H1 (cell line): ENCODE measurements around the gene TRIM7. TPM values are rescaled to one million over a fixed set of nuclear protein-coding genes. Genes with fewer than 3 reads are reported as not detected.

Experiments used
- CTCF ChIA-PET: fragments of 300-600 bp; sonication (Branson Sonifier 250); formaldehyde crosslinking; loops from one replicate; lab custom pipeline; 2021; ENCODE audit not compliant: partially characterized antibody; lab: Charles Lee
- POLR2A ChIA-PET: fragments of 300-600 bp; sonication (Branson Sonifier 250); formaldehyde crosslinking; loops from one replicate; lab custom pipeline; 2021; ENCODE audit warnings: inconsistent platforms; ENCODE audit not compliant: partially characterized antibody; lab: Charles Lee
- DNase-seq, 2 experiments: peaks; one replicate each; pipeline versions ENCODE4 v3.0.0 to v3.0.0-alpha.2; 2010 to 2022; ENCODE audit warnings: low spot score in 2 of 2, low read depth in 1 of 2, mixed read lengths in 1 of 2
- FAIRE-seq: peaks from 2 replicates; lab custom pipeline; 2011; peaks lifted over from hg19 to GRCh38; lab: Jason Lieb, UNC
- H2AFZ ChIP-seq: 2 replicates; pipeline ENCODE4 v1.8.1; 2012; ENCODE audit warnings: low read length, inconsistent platforms
- H2AK5ac ChIP-seq: 2 replicates; pipeline ENCODE4 v1.6.1; 2013; ENCODE audit warnings: low read depth, low read length
- H2BK120ac ChIP-seq: replicated peaks from 2 replicates; pipeline ENCODE3; 2013; ENCODE audit warnings: low read depth, low read length, inconsistent platforms
- H2BK12ac ChIP-seq: 2 replicates; pipeline ENCODE4 v1.6.1; 2013; ENCODE audit warnings: low read depth, low read length
- H2BK15ac ChIP-seq: 2 replicates; pipeline ENCODE4 v1.6.1; 2013; ENCODE audit warnings: low read length
- H2BK20ac ChIP-seq: 2 replicates; pipeline ENCODE4 v1.6.1; 2013; ENCODE audit warnings: low read length
- H2BK5ac ChIP-seq: 2 replicates; pipeline ENCODE4 v1.6.1; 2013; ENCODE audit warnings: low read depth, low read length
- H3K14ac ChIP-seq: 2 replicates; pipeline ENCODE4 v1.6.1; 2013; ENCODE audit warnings: inconsistent platforms; ENCODE audit not compliant: insufficient read length
- H3K18ac ChIP-seq: 2 replicates; pipeline ENCODE4 v1.6.1; 2013; ENCODE audit warnings: low read length; ENCODE audit errors: extremely low read depth
- H3K23ac ChIP-seq: 2 replicates; pipeline ENCODE4 v1.6.1; 2013; ENCODE audit warnings: inconsistent platforms; ENCODE audit not compliant: insufficient read length
- H3K23me2 ChIP-seq: 2 replicates; pipeline ENCODE4 v1.6.1; 2013; ENCODE audit warnings: low read depth, low read length
- H3K27ac ChIP-seq: 2 replicates; pipeline ENCODE4 v1.6.1; 2011; ENCODE audit warnings: low read depth, low read length, inconsistent platforms
- H3K27me3 ChIP-seq, 4 experiments: replicated peaks in 1 of 4; 1 replicate in 1 of 4; 2 replicates in 3 of 4; pipeline versions ENCODE4 v1.6.1 to v1.8.1; 2011 to 2013; ENCODE audit warnings: low read length in 3 of 4, mild to moderate bottlenecking in 3 of 4, inconsistent platforms in 2 of 4, mixed read lengths in 2 of 4, moderate library complexity in 1 of 4; ENCODE audit not compliant: control insufficient read depth in 3 of 4, insufficient read depth in 3 of 4; ENCODE audit errors: extremely low read depth in 1 of 4
- H3K36me3 ChIP-seq, 4 experiments: 2 replicates each; pipeline versions ENCODE4 v1.6.1 to v1.8.1; 2011 to 2013; ENCODE audit warnings: mild to moderate bottlenecking in 4 of 4, low read length in 3 of 4, moderate library complexity in 2 of 4, control low read depth in 1 of 4, inconsistent platforms in 1 of 4; ENCODE audit not compliant: insufficient read depth in 4 of 4, control insufficient read depth in 2 of 4
- H3K4ac ChIP-seq: replicated peaks from 2 replicates; pipeline ENCODE3; 2013; ENCODE audit warnings: low read length, low read depth, mixed read lengths, inconsistent platforms; ENCODE audit not compliant: insufficient read length
- H3K4me1 ChIP-seq, 4 experiments: replicated peaks in 1 of 4; 1 replicate in 1 of 4; 2 replicates in 3 of 4; pipeline versions ENCODE4 v1.6.1 to v1.8.1; 2011 to 2013; ENCODE audit warnings: low read length in 3 of 4, inconsistent platforms in 2 of 4, mixed read lengths in 1 of 4; ENCODE audit not compliant: insufficient read depth in 4 of 4, control insufficient read depth in 3 of 4
- H3K4me2 ChIP-seq, 2 experiments: 2 replicates each; pipeline versions ENCODE4 v1.6.1 to v1.8.1; 2011 to 2013; ENCODE audit warnings: low read depth in 2 of 2, low read length in 2 of 2, control low read depth in 1 of 2, inconsistent platforms in 1 of 2, mild to moderate bottlenecking in 1 of 2; ENCODE audit not compliant: insufficient read depth in 1 of 2
- H3K4me3 ChIP-seq, 4 experiments: fragments of 200-600, 300-600 bp in 1 of 4; sonication (generic), shearing (Covaris generic), sonication (Bioruptor Twin) in 1 of 4; 2 replicates each; pipeline versions ENCODE4 v1.5.1 to v1.8.1; 2011 to 2016; ENCODE audit warnings: low read length in 4 of 4, low read depth in 3 of 4, control low read depth in 2 of 4, inconsistent platforms in 2 of 4, mild to moderate bottlenecking in 2 of 4, mixed read lengths in 1 of 4, moderate library complexity in 1 of 4; ENCODE audit not compliant: insufficient read depth in 2 of 4; ENCODE audit errors: extremely low read depth in 1 of 4
- H3K56ac ChIP-seq: replicated peaks from 2 replicates; pipeline ENCODE3; 2013; ENCODE audit warnings: low read depth, mild to moderate bottlenecking, mixed read lengths, low read length, inconsistent platforms; ENCODE audit not compliant: insufficient read length
- H3K79me1 ChIP-seq: 2 replicates; pipeline ENCODE4 v1.6.1; 2013; ENCODE audit warnings: low read depth, low read length, control low read depth
- H3K79me2 ChIP-seq, 2 experiments: 2 replicates each; pipeline versions ENCODE4 v1.6.1 to v1.8.1; 2012 to 2013; ENCODE audit warnings: low read length in 2 of 2, mild to moderate bottlenecking in 2 of 2, inconsistent platforms in 1 of 2; ENCODE audit not compliant: insufficient read depth in 2 of 2, control insufficient read depth in 1 of 2
- H3K9ac ChIP-seq, 4 experiments: replicated peaks in 1 of 4; 1 replicate in 1 of 4; 2 replicates in 3 of 4; pipeline versions ENCODE4 v1.6.1 to v1.8.1; 2011 to 2013; ENCODE audit warnings: low read depth in 3 of 4, low read length in 3 of 4, control low read depth in 2 of 4, mild to moderate bottlenecking in 2 of 4, moderate library complexity in 2 of 4, inconsistent platforms in 1 of 4; ENCODE audit errors: extremely low read depth in 1 of 4
- H3K9me3 ChIP-seq, 2 experiments: 2 replicates each; pipeline versions ENCODE4 v1.6.1 to v1.8.1; 2012 to 2013; ENCODE audit warnings: mild to moderate bottlenecking in 2 of 2, moderate library complexity in 2 of 2, control low read depth in 1 of 2, inconsistent platforms in 1 of 2, low read depth in 1 of 2, low read length in 1 of 2, mixed read lengths in 1 of 2; ENCODE audit not compliant: insufficient read depth in 2 of 2
- H4K20me1 ChIP-seq, 2 experiments: replicated peaks in 1 of 2; 2 replicates each; pipeline versions ENCODE3 to v1.8.1; 2011 to 2013; ENCODE audit warnings: inconsistent platforms in 2 of 2, low read length in 2 of 2, mild to moderate bottlenecking in 1 of 2; ENCODE audit not compliant: insufficient read depth in 2 of 2, control insufficient read depth in 1 of 2
- H4K5ac ChIP-seq: 2 replicates; pipeline ENCODE4 v1.6.1; 2013; ENCODE audit warnings: low read length, low read depth, mixed read lengths, inconsistent platforms; ENCODE audit not compliant: insufficient read length
- H4K8ac ChIP-seq: 2 replicates; pipeline ENCODE4 v1.8.0; 2013; ENCODE audit warnings: mild to moderate bottlenecking, moderate library complexity, low read length, inconsistent platforms; ENCODE audit not compliant: insufficient read depth; ENCODE audit errors: extremely low read depth
- H4K91ac ChIP-seq: replicated peaks from 2 replicates; pipeline ENCODE3; 2013; ENCODE audit warnings: low read length, mixed read lengths, inconsistent platforms; ENCODE audit not compliant: insufficient read length
- CBX5 ChIP-seq: fragments of 300-800, 300-1000 bp; sonication (generic); IDR thresholded peaks from 2 replicates; pipeline ENCODE4 v1.7.1; 2016; ENCODE audit warnings: antibody characterized with exemption, low read length, low read depth
- CHD1 ChIP-seq: IDR thresholded peaks from 2 replicates; pipeline ENCODE4 v1.6.1; 2012; ENCODE audit warnings: low read depth, low read length, improper control_type of control experiment
- CHD2 ChIP-seq: IDR thresholded peaks from 2 replicates; pipeline ENCODE4 v1.6.1; 2012; ENCODE audit warnings: low read length, improper control_type of control experiment
- SUZ12 ChIP-seq: fragments of 200-600 bp; sonication (generic); IDR thresholded peaks from 2 replicates; pipeline ENCODE4 v1.6.1; 2012; ENCODE audit warnings: mild to moderate bottlenecking, inconsistent platforms, low read length, moderate library complexity, mixed read lengths
- WGBS, 2 experiments: shearing (Covaris generic) in 1 of 2; methylation state at CpG; one replicate each; pipeline versions ENCODE4 v1.1.6 to v1.1.7; 2013 to 2015; ENCODE audit warnings: low lambda C conversion rate in 2 of 2, mixed read lengths in 2 of 2, inconsistent platforms in 1 of 2, low coverage in 1 of 2, missing lambda C conversion rate in 1 of 2; ENCODE audit not compliant: insufficient replicate concordance in 2 of 2, insufficient coverage in 1 of 2, insufficient read length in 1 of 2; ENCODE audit errors: extremely low coverage in 1 of 2, missing lambda C conversion rate in 1 of 2; 5-methylcytosine and 5-hydroxymethylcytosine counted together
- polyA plus RNA-seq, 7 experiments: library from polyadenylated mRNA; depleted of rRNA in 3 of 7; stranded (reverse) in 5 of 7; unstranded in 2 of 7; fragments of >200 nt in 5 of 7; fragments of 200-250 nt in 2 of 7; gene quantifications; 1 replicate in 5 of 7; 2 replicates in 1 of 7; 4 replicates in 1 of 7; pipeline versions ENCODE4 v1.2.1 to v1.2.3, GENCODE V29; 2011 to 2013; ENCODE audit warnings: missing spikeins in 2 of 7, mixed read lengths in 2 of 7
- total RNA-seq: library from RNA; stranded (reverse); fragmentation: NEBNext Ultra II Directional; extraction: Animal tissue kit (Norgen Biotek cat#: 25700); gene quantifications from 2 replicates; pipeline ENCODE4 v1.2.1, GENCODE V29; 2021
- TF ChIP-seq, protein P1 (sequence below): IDR thresholded peaks from 2 replicates; pipeline ENCODE4 v1.6.1; 2012; ENCODE audit warnings: inconsistent platforms

TRIM7 gene
- total and polyA plus RNA-seq, 2 of the 8 experiments (the other 6 are each of a cell fraction or from before 2014, with no cell fraction given), result 0.36 to 0.47 TPM

GRCh38 chr5:181233088-181233800, 28.2 kb upstream of the TRIM7 start:
- no peak overlapping the region for H4K91ac ChIP-seq
- H3K9ac ChIP-seq, result no peak overlapping the region
- H3K4ac ChIP-seq, result no peak overlapping the region
- no peak overlapping the region for H3K4me2 ChIP-seq
- FAIRE-seq (no peak), DNase-seq (no peak)
- peaks cover 22 to 75% (median 36%) of the 10 kb centered on the region in 4 experiments for H3K36me3 ChIP-seq
- TF ChIP-seq, protein P1, sequence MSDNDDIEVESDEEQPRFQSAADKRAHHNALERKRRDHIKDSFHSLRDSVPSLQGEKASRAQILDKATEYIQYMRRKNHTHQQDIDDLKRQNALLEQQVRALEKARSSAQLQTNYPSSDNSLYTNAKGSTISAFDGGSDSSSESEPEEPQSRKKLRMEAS, result no peak
- no peak for TF ChIP-seq CHD2
- TF ChIP-seq SUZ12, result no peak
- TF ChIP-seq CHD1, result no peak
- no peak for TF ChIP-seq CBX5
- no peak overlapping the region; the same call in 1 of the 2 replicates for H3K27ac ChIP-seq
- peaks cover 13 to 22% of the 10 kb centered on the region in 2 experiments for H4K20me1 ChIP-seq
- H2BK120ac ChIP-seq, result no peak overlapping the region
- H2BK15ac ChIP-seq, result no peak overlapping the region
- H3K9me3 ChIP-seq, result no peaks in the 10 kb centered on the region
- POLR2A ChIA-PET, result interaction anchor here (0.9 to 34.2 kb wide), 7 partner anchors 4 to 54 kb away, joined by 3 to 1334 read pairs (median 12); partner anchors contain the start of genes RACK1, TRIM41, TRIM52 and TRIM7
- 0 out of 7 replicates have a peak, but pooled peaks cover 0 to 2% (median 0%) of the 10 kb centered on the region in 4 experiments for H3K4me1 ChIP-seq
- H2BK5ac ChIP-seq, result no peak overlapping the region
- H2AK5ac ChIP-seq, result no peak overlapping the region
- no peak overlapping the region for H2AFZ ChIP-seq
- H3K14ac ChIP-seq, result no peak overlapping the region
- H3K23me2 ChIP-seq, result no peaks in the 10 kb centered on the region
- H2BK12ac ChIP-seq, result no peak overlapping the region
- no peaks in the 10 kb centered on the region for H3K79me1 ChIP-seq
- H3K4me3 ChIP-seq, result no peak overlapping the region
- no peak overlapping the region for H3K18ac ChIP-seq
- 87% methylated on average over 16 of the region's 16 CpGs; no CpG with 5 or more reads in 1 of the 2 experiments for WGBS, 2 experiments
- no peak overlapping the region for H3K56ac ChIP-seq
- H3K23ac ChIP-seq, result no peak overlapping the region
- no peaks in the 10 kb centered on the region; a peak in 1 of 4 replicates for H3K79me2 ChIP-seq
- H2BK20ac ChIP-seq, result no peak overlapping the region
- no peaks in the 10 kb centered on the region for H3K27me3 ChIP-seq
- CTCF ChIA-PET, result interaction anchor here (0.6 to 1.1 kb wide), 2 partner anchors 12 to 617 kb away, joined by 3 read pairs; no protein-coding TSS in a partner anchor
- no peak overlapping the region for H4K8ac ChIP-seq
- no peak overlapping the region for H4K5ac ChIP-seq
